Esophagus squamous epithelium (tissue), 5 donors: ENCODE measurements around the gene NFATC4. TPM values are rescaled to one million over a fixed set of nuclear protein-coding genes. Genes with fewer than 3 reads are reported as not detected.

Experiments
- DNase-seq: peaks from one replicate; lab custom pipeline; 2025; lab: John Stamatoyannopoulos, UW
- H3K27ac ChIP-seq, 4 donors: fragments of 200-600 bp; sonication (generic); one replicate each; pipeline ENCODE4 v1.5.1; 2016 to 2019; ENCODE audit warnings: mild to moderate bottlenecking in 1 of 4
- H3K27me3 ChIP-seq, 4 donors: fragments of 200-600 bp; sonication (generic); 1 replicate in 3 of 4; 2 replicates in 1 of 4; pipeline versions ENCODE4 v1.5.1 to v1.6.0; 2017 to 2021; ENCODE audit warnings: antibody characterized with exemption in 1 of 4
- H3K36me3 ChIP-seq, 3 donors: fragments of 200-600 bp; sonication (generic); one replicate each; pipeline ENCODE4 v1.5.1; 2016 to 2019
- H3K4me1 ChIP-seq, 3 donors: fragments of 200-600 bp; sonication (generic); one replicate each; pipeline ENCODE4 v1.5.1; 2017 to 2019
- H3K4me3 ChIP-seq, 4 donors: fragments of 200-600 bp; sonication (generic); 1 replicate in 3 of 4; 2 replicates in 1 of 4; pipeline ENCODE4 v1.5.1; 2016 to 2019; ENCODE audit warnings: mild to moderate bottlenecking in 2 of 4, moderate library complexity in 1 of 4
- H3K9me3 ChIP-seq, 3 donors: fragments of 200-600 bp; sonication (generic); one replicate each; pipeline ENCODE4 v1.5.1; 2016 to 2019
- CTCF ChIP-seq, 6 experiments: fragments of 450-650 bp in 4 of 6; fragments of 200-600 bp in 2 of 6; sonication (generic) in 2 of 6; IDR thresholded peaks; one replicate each; pipeline ENCODE4 v1.5.1; 2016 to 2019; ENCODE audit warnings: antibody characterized with exemption in 6 of 6, mild to moderate bottlenecking in 4 of 6, moderate library complexity in 4 of 6
- POLR2A ChIP-seq, 4 donors: fragments of 450-650 bp; IDR thresholded peaks; one replicate each; pipeline ENCODE4 v1.6.1; 2017; ENCODE audit warnings: antibody characterized with exemption in 4 of 4, mild to moderate bottlenecking in 4 of 4, moderate library complexity in 3 of 4
- WGBS, 2 donors: methylation state at CpG; one replicate each; pipeline ENCODE4 v1.1.5; 2018; 5-methylcytosine and 5-hydroxymethylcytosine counted together
- intact Hi-C: fragments of 100-400 bp; cut with DNase I; formaldehyde crosslinking; loops from one replicate; pipeline ENCODE4 v1.15.0; 2022
- total RNA-seq, 4 donors: library from RNA; depleted of rRNA; stranded (reverse); fragments of >200 nt; gene quantifications; one replicate each; pipeline ENCODE4 v1.1.0, GENCODE V29; 2016
- donor health status: DM: yes; HTN: yes; CAD: no.

NFATC4 gene
- total RNA-seq, 4 donors from 2014 or later, result 2.7 to 22.5 (median 9.2) TPM

- 5 to 6% methylated on average over 21 to 25 of the region's 28 CpGs for WGBS, 2 donors
- peak overlapping the region; percentile 33 to 74 (median 62) for H3K4me3 ChIP-seq
- peak overlapping the region; percentile 81 to 96 (median 92) for H3K27ac ChIP-seq
- peaks cover 0 to 19% (median 0%) of the 10 kb centered on the region in 4 donors for H3K27me3 ChIP-seq
- TF ChIP-seq CTCF (IDR thresholded peaks at IDR 0.05), result peak; percentile 77 to 95 (median 92)
- no peak for TF ChIP-seq POLR2A (IDR thresholded peaks at IDR 0.05)
- no peaks in the 10 kb centered on the region for H3K9me3 ChIP-seq
- intact Hi-C loops, result loop anchor here (5.0 kb wide), 1 partner anchor 66 kb away; no protein-coding TSS in a partner anchor
- DNase-seq, result no peak
- peaks cover 24 to 61% (median 24%) of the 10 kb centered on the region in 3 donors for H3K4me1 ChIP-seq
- H3K36me3 ChIP-seq, result no peaks in the 10 kb centered on the region
Observed at GRCh38 chr14:24365600-24366412, 2.2 kb upstream of the NFATC4 start.

GRCh38 chr14:24366413-24366720 lies 1.6 kb upstream of the NFATC4 start:
- no peaks in the 10 kb centered on the region for H3K36me3 ChIP-seq
- TF ChIP-seq POLR2A (IDR thresholded peaks at IDR 0.05), result no peak
- peaks cover 24 to 67% (median 24%) of the 10 kb centered on the region in 3 donors for H3K4me1 ChIP-seq
- H3K27ac ChIP-seq, result peak overlapping the region; percentile 81 to 96 (median 92)
- H3K4me3 ChIP-seq, result peak overlapping the region; percentile 33 to 74 (median 62)
- no peak for DNase-seq
- WGBS, 2 donors, result 0% methylated on average over 1 to 6 of the region's 16 CpGs
- intact Hi-C loops, result loop anchor here (5.0 kb wide), 1 partner anchor 66 kb away; no protein-coding TSS in a partner anchor
- peaks cover 0 to 19% (median 0%) of the 10 kb centered on the region in 4 donors for H3K27me3 ChIP-seq
- no peaks in the 10 kb centered on the region for H3K9me3 ChIP-seq

GRCh38 chr14:24366721-24367513 lies 1.1 kb upstream of the NFATC4 start:
- peak overlapping the region; percentile 81 to 96 (median 92) for H3K27ac ChIP-seq
- peak in 1 of 4 donors; percentile 62 for TF ChIP-seq POLR2A (IDR thresholded peaks at IDR 0.05)
- no peak for TF ChIP-seq CTCF (IDR thresholded peaks at IDR 0.05)
- WGBS, 2 donors, result 0 to 2% methylated on average over 10 of the region's 40 CpGs
- H3K27me3 ChIP-seq, result peaks cover 0 to 19% (median 0%) of the 10 kb centered on the region in 4 donors
- H3K4me1 ChIP-seq, result peaks cover 24 to 72% (median 24%) of the 10 kb centered on the region in 3 donors
- DNase-seq, result peak; percentile 30
- no peaks in the 10 kb centered on the region for H3K36me3 ChIP-seq
- H3K4me3 ChIP-seq, result peak overlapping the region; percentile 33 to 74 (median 62)
- H3K9me3 ChIP-seq, result no peaks in the 10 kb centered on the region
- intact Hi-C loops, result loop anchor here (5.0 kb wide), 1 partner anchor 65 kb away; no protein-coding TSS in a partner anchor

DNA sequence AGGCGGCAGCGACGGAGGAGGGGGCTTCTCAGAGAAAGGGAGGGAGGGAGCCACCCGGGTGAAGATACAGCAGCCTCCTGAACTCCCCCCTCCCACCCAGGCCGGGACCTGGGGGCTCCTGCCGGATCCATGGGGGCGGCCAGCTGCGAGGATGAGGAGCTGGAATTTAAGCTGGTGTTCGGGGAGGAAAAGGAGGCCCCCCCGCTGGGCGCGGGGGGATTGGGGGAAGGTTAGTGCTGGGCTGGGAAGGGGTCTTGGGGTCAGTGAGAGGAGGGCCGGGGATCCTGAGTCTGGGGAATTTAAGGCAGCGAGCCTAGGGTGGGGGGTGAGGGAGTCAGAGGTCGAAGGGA lies 203 bp downstream of the NFATC4 start:
- H3K27ac ChIP-seq, result peak overlapping the region; percentile 81 to 96 (median 92)
- intact Hi-C loops, result loop anchor here (5.0 kb wide), 1 partner anchor 64 kb away; no protein-coding TSS in a partner anchor
- peaks cover 0 to 4% (median 0%) of the 10 kb centered on the region in 3 donors for H3K36me3 ChIP-seq
- peaks cover 24 to 84% (median 24%) of the 10 kb centered on the region in 3 donors for H3K4me1 ChIP-seq
- H3K9me3 ChIP-seq, result no peaks in the 10 kb centered on the region
- peak overlapping the region; percentile 23 to 74 (median 62) for H3K4me3 ChIP-seq
- H3K27me3 ChIP-seq, result peaks cover 0 to 19% (median 0%) of the 10 kb centered on the region in 4 donors
- DNase-seq, result no peak
- TF ChIP-seq POLR2A (IDR thresholded peaks at IDR 0.05) (no peak), CTCF (IDR thresholded peaks at IDR 0.05) (no peak)
- 0 to 2% methylated on average over 8 to 12 of the region's 15 CpGs for WGBS, 2 donors

DNA sequence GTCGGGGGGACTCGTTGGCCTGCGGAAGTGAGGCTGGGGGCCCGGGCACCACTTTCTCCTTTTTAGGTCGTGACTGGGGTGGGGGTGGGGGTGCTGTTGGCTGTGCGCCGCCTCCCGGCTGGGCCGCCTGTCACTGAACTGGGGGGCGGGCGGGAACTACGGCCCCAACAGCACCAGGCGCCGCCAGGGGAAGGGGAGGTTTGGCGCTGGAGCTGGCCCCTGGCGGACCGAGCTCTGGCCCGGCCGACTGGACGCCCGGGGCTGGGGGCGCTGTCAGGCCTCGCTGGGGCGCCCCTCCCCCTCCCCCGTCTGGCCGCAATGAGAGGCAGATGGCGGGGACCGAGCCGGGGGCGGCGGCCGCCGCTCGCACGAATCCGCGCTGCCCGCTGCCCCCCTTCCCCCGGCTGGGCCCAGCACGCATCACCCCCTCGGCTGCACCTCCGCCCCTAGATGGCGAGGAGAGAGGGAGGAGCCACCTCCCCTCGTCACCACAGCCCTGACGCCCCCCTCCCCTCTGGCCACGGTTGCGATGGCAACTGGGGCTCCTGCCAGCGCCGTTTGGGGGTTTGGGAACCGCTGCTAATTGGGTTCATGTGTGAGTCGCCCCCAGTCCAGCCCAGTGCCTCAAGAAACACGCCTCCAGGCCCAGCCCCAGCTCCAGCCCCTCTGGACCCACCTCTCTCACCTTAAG lies 723 bp downstream of the NFATC4 start:
- intact Hi-C loops, result loop anchor here (5.0 kb wide), 1 partner anchor 64 kb away; no protein-coding TSS in a partner anchor
- Histone ChIP-seq H3K27me3 (peaks cover 0 to 19% (median 0%) of the 10 kb centered on the region in 4 donors), H3K27ac (peak overlapping the region; percentile 81 to 96 (median 92)), H3K4me1 (peaks cover 24 to 86% (median 24%) of the 10 kb centered on the region in 3 donors), H3K4me3 (peak overlapping the region; percentile 23 to 74 (median 62)), H3K9me3 (no peaks in the 10 kb centered on the region), H3K36me3 (peaks cover 0 to 9% (median 0%) of the 10 kb centered on the region in 3 donors)
- DNase-seq, result no peak
- 0% methylated on average over 4 of the region's 52 CpGs; no CpG with 5 or more reads in 1 of the 2 donors for WGBS, 2 donors
- TF ChIP-seq POLR2A (IDR thresholded peaks at IDR 0.05) (peak in 1 of 4 donors; percentile 44), CTCF (IDR thresholded peaks at IDR 0.05) (no peak)
